Measurements from ENCODE around the gene IQCC.

IQCC gene

DNA sequence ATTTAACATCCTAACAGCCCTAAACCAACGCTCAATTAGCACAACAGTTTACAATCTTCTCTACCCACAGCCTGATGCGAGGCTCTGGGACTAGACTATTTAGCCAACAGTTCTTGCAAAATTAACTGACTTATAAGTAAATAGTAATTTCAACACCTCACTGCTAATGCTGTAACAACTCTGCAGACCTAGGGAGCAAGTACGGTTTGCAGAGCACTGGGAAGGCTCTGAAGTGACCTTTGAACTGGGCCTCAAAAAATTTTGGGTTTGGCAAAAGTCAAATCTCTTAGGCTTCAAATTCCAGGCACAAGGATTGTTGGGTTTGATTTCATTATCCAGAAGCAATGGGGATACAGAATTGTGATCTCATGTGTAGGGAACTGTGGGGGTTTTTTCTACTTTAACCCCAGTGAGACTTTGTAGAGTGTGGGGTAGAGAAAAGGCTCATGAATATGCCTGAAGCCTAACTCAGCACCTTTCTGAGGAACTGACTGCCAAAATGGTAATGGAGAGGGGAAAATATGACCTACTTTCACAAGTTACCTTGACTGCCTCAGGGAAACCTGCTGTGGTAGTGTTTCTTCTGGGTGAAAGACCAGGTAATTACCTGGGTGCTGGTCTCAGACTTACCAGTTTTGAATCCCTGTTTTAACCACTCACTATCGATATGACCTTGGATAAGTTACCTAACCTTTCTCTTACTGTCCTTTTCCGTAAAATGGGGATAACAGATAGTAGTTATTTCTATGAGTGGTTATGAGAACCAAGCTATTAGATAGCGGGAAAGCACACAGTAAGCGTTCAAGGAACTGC, 26.9 kb upstream of the IQCC start:
- Histone ChIP-seq H3K9ac (ENCODE audit: insufficient read length, low read depth) (peak overlapping the region; percentile 88), H3K9me3 (ENCODE audit: insufficient read depth, low read length) (no peaks in the 10 kb centered on the region), H3K4me3 (ENCODE audit: insufficient read length, low read depth) (peak overlapping the region; percentile 75), H3K36me3 (ENCODE audit: insufficient read depth, insufficient read length, low read length) (peaks cover 60% of the 10 kb centered on the region), H3K27me3 (ENCODE audit: insufficient read depth, insufficient read length) (no peaks in the 10 kb centered on the region), H3K4me1 (ENCODE audit: insufficient read depth, insufficient read length) (peaks cover 15% of the 10 kb centered on the region)
- no peak for DNase-seq (ENCODE audit: low read depth, low spot score)
- TF ChIP-seq YY1 (IDR thresholded peaks at IDR 0.05; ENCODE audit: insufficient read depth, insufficient read length) (no peak), ZNF274 (IDR thresholded peaks at IDR 0.05; ENCODE audit: low read depth, low read length) (no peak), SUZ12 (IDR thresholded peaks at IDR 0.05; ENCODE audit: extremely low read depth, insufficient read depth, insufficient read length) (no peak)

DNA sequence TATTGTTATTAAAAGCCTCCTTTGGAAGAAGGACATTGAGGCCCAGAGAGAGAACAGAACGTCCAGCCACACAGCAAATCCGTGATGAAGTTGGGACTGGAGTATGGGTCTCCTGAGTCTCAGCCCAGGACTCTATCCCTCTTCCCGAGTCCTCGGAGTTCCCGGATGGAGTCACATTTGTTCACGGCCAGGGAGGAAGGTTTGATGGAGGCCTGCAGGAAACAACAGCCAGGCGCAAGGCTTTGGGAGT, 26.4 kb upstream of the IQCC start:
- DNase-seq (ENCODE audit: low read depth, low spot score): no peak
- TF ChIP-seq SUZ12 (IDR thresholded peaks at IDR 0.05; ENCODE audit: extremely low read depth, insufficient read depth, insufficient read length): no peak
- peak overlapping the region; percentile 75 for H3K4me3 ChIP-seq (ENCODE audit: insufficient read length, low read depth)
- peaks cover 15% of the 10 kb centered on the region for H3K4me1 ChIP-seq (ENCODE audit: insufficient read depth, insufficient read length)
- no peaks in the 10 kb centered on the region for H3K27me3 ChIP-seq (ENCODE audit: insufficient read depth, insufficient read length)
- peaks cover 60% of the 10 kb centered on the region for H3K36me3 ChIP-seq (ENCODE audit: insufficient read depth, insufficient read length, low read length)
- peak overlapping the region; percentile 88 for H3K9ac ChIP-seq (ENCODE audit: insufficient read length, low read depth)
- no peaks in the 10 kb centered on the region for H3K9me3 ChIP-seq (ENCODE audit: insufficient read depth, low read length)

DNA sequence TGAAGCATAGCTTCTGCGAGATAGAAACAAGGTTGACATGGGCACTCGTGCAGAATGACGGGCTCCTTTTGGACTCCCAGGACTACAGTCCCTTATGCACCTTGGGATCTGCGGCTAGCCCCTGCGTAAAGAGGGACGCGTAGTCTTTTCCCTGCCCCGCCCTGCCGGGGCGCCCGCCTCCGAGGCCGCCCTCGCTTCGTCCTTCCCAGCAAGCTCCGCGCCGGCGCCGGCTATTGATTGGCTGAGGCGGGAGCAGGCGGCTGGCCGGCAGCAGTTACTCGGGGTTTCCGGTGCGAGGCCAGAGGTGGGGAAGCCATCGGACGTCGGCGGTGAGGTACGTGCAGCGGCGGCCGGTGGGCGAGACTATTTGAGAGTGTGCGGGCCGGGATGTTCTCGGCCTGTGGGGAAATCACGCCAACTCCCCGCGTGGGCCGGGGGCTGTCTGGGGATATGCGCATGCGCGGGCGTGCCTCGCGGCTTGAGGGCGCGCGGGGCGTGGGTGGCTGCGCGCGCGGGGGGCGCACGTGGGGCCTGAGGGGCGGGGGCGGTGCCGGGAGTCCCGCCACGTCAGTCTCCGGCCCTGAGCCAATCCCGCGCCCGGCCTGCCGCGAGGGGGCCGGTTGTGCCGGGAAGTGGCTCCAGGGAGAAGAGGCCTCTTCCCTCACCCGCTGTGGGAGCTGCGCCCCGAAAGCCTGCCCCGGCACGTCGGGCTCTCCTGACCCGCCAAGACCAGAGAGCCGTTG, 25.9 kb upstream of the IQCC start, which contains the start of gene TXLNA:
Gene TXLNA (plus strand): TSS at position 233 of the 743 bp plus-strand sequence. CDS start 671 bp downstream, outside the sequence.
- peaks cover 15% of the 10 kb centered on the region for H3K4me1 ChIP-seq (ENCODE audit: insufficient read depth, insufficient read length)
- no peak for TF ChIP-seq ZNF274 (IDR thresholded peaks at IDR 0.05; ENCODE audit: low read depth, low read length)
- no peak for TF ChIP-seq SUZ12 (IDR thresholded peaks at IDR 0.05; ENCODE audit: extremely low read depth, insufficient read depth, insufficient read length)
- TF ChIP-seq YY1 (IDR thresholded peaks at IDR 0.05; ENCODE audit: insufficient read depth, insufficient read length): peak; percentile 30

DNA sequence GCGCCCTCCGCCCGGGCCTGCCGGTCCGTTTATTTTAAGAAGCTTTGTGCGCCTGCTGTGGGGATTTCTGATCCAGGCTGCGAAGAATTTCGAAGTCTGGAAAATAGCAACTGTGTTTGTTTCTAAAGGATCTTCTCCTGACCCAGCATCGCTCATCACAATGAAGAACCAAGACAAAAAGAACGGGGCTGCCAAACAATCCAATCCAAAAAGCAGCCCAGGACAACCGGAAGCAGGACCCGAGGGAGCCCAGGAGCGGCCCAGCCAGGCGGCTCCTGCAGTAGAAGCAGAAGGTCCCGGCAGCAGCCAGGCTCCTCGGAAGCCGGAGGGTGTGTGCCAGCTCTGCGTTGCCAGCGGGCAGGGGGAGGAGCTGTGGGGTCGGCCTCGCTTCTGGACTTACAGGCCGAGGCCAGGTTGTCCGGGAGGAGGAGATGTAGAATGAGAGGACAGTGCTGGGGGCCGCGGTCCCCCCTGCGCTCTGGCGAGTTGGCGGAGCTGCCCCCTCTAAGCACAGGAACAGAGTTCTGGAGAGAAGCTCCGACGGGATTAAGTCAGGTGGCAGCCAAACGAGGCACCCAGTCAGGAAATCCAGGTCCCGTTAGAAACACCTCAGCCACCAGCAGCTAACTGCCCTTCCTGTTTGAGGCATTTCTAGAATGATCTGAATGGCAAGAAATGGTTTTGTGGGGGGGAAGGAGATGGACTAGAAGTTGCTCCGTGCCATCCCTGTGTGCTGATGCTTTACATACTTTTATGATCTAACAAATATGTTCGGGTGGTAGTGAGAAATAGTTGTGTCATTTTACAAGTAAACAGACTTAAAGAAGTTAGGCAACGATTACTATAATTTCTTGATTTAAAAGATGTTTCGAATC, 25.0 kb upstream of the IQCC start:
- Histone ChIP-seq H3K27me3 (ENCODE audit: insufficient read depth, insufficient read length) (no peaks in the 10 kb centered on the region), H3K4me1 (ENCODE audit: insufficient read depth, insufficient read length) (peaks cover 15% of the 10 kb centered on the region), H3K9ac (ENCODE audit: insufficient read length, low read depth) (peak overlapping the region; percentile 90), H3K36me3 (ENCODE audit: insufficient read depth, insufficient read length, low read length) (peaks cover 59% of the 10 kb centered on the region), H3K4me3 (ENCODE audit: insufficient read length, low read depth) (peak overlapping the region; percentile 75), H3K9me3 (ENCODE audit: insufficient read depth, low read length) (no peaks in the 10 kb centered on the region)
- TF ChIP-seq YY1 (IDR thresholded peaks at IDR 0.05; ENCODE audit: insufficient read depth, insufficient read length): no peak
- TF ChIP-seq SUZ12 (IDR thresholded peaks at IDR 0.05; ENCODE audit: extremely low read depth, insufficient read depth, insufficient read length): no peak
- no peak for TF ChIP-seq ZNF274 (IDR thresholded peaks at IDR 0.05; ENCODE audit: low read depth, low read length)
- DNase-seq (ENCODE audit: low read depth, low spot score): no peak

More for the DNA sequence above, 25.9 kb upstream of the IQCC start, which contains the start of gene TXLNA:
- H3K9ac ChIP-seq (ENCODE audit: insufficient read length, low read depth): peak within 1 kb of the TSS; percentile 90
- no peaks in the 10 kb centered on the region for H3K27me3 ChIP-seq (ENCODE audit: insufficient read depth, insufficient read length)
- no peaks in the 10 kb centered on the region for H3K9me3 ChIP-seq (ENCODE audit: insufficient read depth, low read length)
- H3K36me3 ChIP-seq (ENCODE audit: insufficient read depth, insufficient read length, low read length): peaks cover 60% of the 10 kb centered on the region
- H3K4me3 ChIP-seq (ENCODE audit: insufficient read length, low read depth): peak within 1 kb of the TSS; percentile 75
- peak; percentile 94 for DNase-seq (ENCODE audit: low read depth, low spot score)

DNA sequence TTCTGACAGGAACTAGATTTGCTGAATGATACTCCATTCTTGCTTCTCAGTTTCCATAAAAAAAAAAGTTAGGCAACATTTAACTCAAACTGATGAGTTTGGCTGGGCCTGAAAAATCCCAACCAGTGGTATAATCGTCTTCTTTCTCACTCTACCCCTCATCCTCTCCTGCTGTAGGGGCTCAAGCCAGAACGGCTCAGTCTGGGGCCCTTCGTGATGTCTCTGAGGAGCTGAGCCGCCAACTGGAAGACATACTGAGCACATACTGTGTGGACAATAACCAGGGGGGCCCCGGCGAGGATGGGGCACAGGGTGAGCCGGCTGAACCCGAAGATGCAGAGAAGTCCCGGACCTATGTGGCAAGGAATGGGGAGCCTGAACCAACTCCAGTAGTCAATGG, 24.4 kb upstream of the IQCC start:
- H3K4me3 ChIP-seq (ENCODE audit: insufficient read length, low read depth): peak overlapping the region; percentile 75
- H3K4me1 ChIP-seq (ENCODE audit: insufficient read depth, insufficient read length): peaks cover 15% of the 10 kb centered on the region
- DNase-seq (ENCODE audit: low read depth, low spot score): no peak
- H3K36me3 ChIP-seq (ENCODE audit: insufficient read depth, insufficient read length, low read length): peaks cover 61% of the 10 kb centered on the region
- no peaks in the 10 kb centered on the region for H3K27me3 ChIP-seq (ENCODE audit: insufficient read depth, insufficient read length)
- TF ChIP-seq SUZ12 (IDR thresholded peaks at IDR 0.05; ENCODE audit: extremely low read depth, insufficient read depth, insufficient read length) (no peak), YY1 (IDR thresholded peaks at IDR 0.05; ENCODE audit: insufficient read depth, insufficient read length) (no peak), ZNF274 (IDR thresholded peaks at IDR 0.05; ENCODE audit: low read depth, low read length) (no peak)
- no peaks in the 10 kb centered on the region for H3K9me3 ChIP-seq (ENCODE audit: insufficient read depth, low read length)
- peak overlapping the region; percentile 90 for H3K9ac ChIP-seq (ENCODE audit: insufficient read length, low read depth)

DNA sequence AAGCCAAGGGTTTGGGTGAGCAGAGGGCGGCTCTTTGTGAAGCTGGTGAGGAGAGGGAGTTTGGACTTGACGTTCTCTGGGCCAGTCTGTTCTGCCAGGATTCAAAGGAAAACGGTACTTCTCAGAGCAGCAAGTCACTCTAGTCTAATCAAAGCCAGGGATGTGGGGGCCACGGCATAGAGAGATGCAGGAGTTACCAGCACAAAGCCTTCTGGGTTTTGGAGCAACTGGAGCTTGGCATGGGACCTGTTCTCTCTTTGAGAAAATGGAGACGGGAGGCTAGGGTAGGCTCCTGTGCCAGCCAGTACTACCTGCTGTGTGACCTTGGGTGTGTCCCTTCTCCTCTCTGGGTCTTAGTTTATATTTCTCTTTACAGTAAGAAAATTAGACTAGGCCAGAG, 23.9 kb upstream of the IQCC start:
- DNase-seq (ENCODE audit: low read depth, low spot score): no peak
- peak overlapping the region; percentile 90 for H3K9ac ChIP-seq (ENCODE audit: insufficient read length, low read depth)
- peaks cover 15% of the 10 kb centered on the region for H3K4me1 ChIP-seq (ENCODE audit: insufficient read depth, insufficient read length)
- no peak overlapping the region for H3K4me3 ChIP-seq (ENCODE audit: insufficient read length, low read depth)
- no peak for TF ChIP-seq YY1 (IDR thresholded peaks at IDR 0.05; ENCODE audit: insufficient read depth, insufficient read length)
- no peak for TF ChIP-seq ZNF274 (IDR thresholded peaks at IDR 0.05; ENCODE audit: low read depth, low read length)
- no peak for TF ChIP-seq SUZ12 (IDR thresholded peaks at IDR 0.05; ENCODE audit: extremely low read depth, insufficient read depth, insufficient read length)
- H3K9me3 ChIP-seq (ENCODE audit: insufficient read depth, low read length): no peaks in the 10 kb centered on the region
- peaks cover 61% of the 10 kb centered on the region for H3K36me3 ChIP-seq (ENCODE audit: insufficient read depth, insufficient read length, low read length)
- H3K27me3 ChIP-seq (ENCODE audit: insufficient read depth, insufficient read length): no peaks in the 10 kb centered on the region
